Tibial nerve (tissue), 4 donors: ENCODE results near the gene RUNX2. TPM values are rescaled to one million over a fixed set of nuclear protein-coding genes. Genes with fewer than 3 reads are reported as not detected.

ENCODE experiments used
- DNase-seq, 2 donors: peaks; one replicate each; pipeline ENCODE4 v3.0.0-alpha.2; 2019; ENCODE audit warnings: low spot score in 2 of 2
- H3K27ac ChIP-seq, 4 donors: fragments of 200-600 bp; sonication (generic) in 3 of 4; one replicate each; pipeline ENCODE4 v1.5.1; 2017 to 2019; ENCODE audit warnings: mild to moderate bottlenecking in 1 of 4
- H3K27me3 ChIP-seq, 2 donors: fragments of 200-600 bp; sonication (generic) in 1 of 2; one replicate each; pipeline versions ENCODE4 v1.5.1 to v1.6.0; 2017 to 2019
- H3K36me3 ChIP-seq, 3 donors: fragments of 200-600 bp; sonication (generic); one replicate each; pipeline ENCODE4 v1.5.1; 2018 to 2019
- H3K4me1 ChIP-seq, 4 donors: fragments of 200-600 bp; sonication (generic) in 3 of 4; one replicate each; pipeline ENCODE4 v1.5.1; 2017 to 2019
- H3K4me3 ChIP-seq, 4 donors: fragments of 200-600 bp; sonication (generic) in 3 of 4; one replicate each; pipeline ENCODE4 v1.5.1; 2017 to 2019; ENCODE audit warnings: mild to moderate bottlenecking in 1 of 4, moderate library complexity in 1 of 4
- H3K9me3 ChIP-seq, 4 donors: fragments of 200-600 bp; sonication (generic) in 3 of 4; one replicate each; pipeline ENCODE4 v1.5.1; 2017 to 2019
- EP300 ChIP-seq, 2 donors: sonication (generic); formaldehyde crosslinking; IDR thresholded peaks; one replicate each; pipeline ENCODE4 v1.6.1; 2017; ENCODE audit warnings: antibody characterized with exemption in 2 of 2, mild to moderate bottlenecking in 1 of 2
- POLR2A ChIP-seq, 2 donors: fragments of 450-650 bp; IDR thresholded peaks; one replicate each; pipeline ENCODE4 v1.6.1; 2017; ENCODE audit warnings: antibody characterized with exemption in 2 of 2, mild to moderate bottlenecking in 2 of 2, moderate library complexity in 2 of 2
- WGBS, 2 donors: methylation state at CpG; one replicate each; pipeline ENCODE4 v1.1.5; 2018; 5-methylcytosine and 5-hydroxymethylcytosine counted together
- total RNA-seq, 4 donors: library from RNA; depleted of rRNA; stranded (reverse); fragments of >200 nt; gene quantifications; one replicate each; pipeline ENCODE4 v1.1.0, GENCODE V29; 2016
- TF ChIP-seq, protein P1 (sequence below), 5 experiments: fragments of 200-600 bp in 3 of 5; fragments of 450-650 bp in 2 of 5; sonication (generic) in 3 of 5; IDR thresholded peaks; one replicate each; pipeline ENCODE4 v1.5.1; 2016 to 2019; ENCODE audit warnings: antibody characterized with exemption in 5 of 5, mild to moderate bottlenecking in 3 of 5, moderate library complexity in 2 of 5

Gene RUNX2
- total RNA-seq, 4 donors from 2014 or later: 6.3 to 12.3 (median 7.8) TPM

DNA sequence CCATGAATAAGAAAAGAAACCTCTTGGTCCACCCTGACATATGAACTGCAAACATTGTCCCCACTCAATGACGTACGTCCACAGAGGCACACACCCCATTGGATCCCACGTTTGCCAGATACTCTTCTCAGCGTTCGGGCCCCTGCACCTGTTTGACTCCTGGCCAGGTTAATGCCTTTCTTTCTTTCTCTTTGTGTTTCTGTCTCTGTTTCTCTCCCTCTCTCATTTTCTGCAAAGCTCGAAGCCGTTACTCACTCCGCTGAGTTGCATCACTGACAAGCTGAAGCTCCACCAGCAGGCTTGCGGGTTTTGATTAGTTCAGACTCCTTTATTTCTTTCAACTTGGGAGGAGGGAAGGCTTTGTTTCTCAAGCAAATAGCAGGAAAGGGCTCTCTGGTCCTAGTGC lies 185.1 kb downstream of the RUNX2 start:
- Histone ChIP-seq H3K9me3 (no peaks in the 10 kb centered on the region), H3K27ac (no peak overlapping the region), H3K4me3 (no peak overlapping the region), H3K4me1 (no peaks in the 10 kb centered on the region), H3K36me3 (peaks cover 0 to 19% (median 0%) of the 10 kb centered on the region in 3 donors), H3K27me3 (no peaks in the 10 kb centered on the region)
- TF ChIP-seq, protein P1, sequence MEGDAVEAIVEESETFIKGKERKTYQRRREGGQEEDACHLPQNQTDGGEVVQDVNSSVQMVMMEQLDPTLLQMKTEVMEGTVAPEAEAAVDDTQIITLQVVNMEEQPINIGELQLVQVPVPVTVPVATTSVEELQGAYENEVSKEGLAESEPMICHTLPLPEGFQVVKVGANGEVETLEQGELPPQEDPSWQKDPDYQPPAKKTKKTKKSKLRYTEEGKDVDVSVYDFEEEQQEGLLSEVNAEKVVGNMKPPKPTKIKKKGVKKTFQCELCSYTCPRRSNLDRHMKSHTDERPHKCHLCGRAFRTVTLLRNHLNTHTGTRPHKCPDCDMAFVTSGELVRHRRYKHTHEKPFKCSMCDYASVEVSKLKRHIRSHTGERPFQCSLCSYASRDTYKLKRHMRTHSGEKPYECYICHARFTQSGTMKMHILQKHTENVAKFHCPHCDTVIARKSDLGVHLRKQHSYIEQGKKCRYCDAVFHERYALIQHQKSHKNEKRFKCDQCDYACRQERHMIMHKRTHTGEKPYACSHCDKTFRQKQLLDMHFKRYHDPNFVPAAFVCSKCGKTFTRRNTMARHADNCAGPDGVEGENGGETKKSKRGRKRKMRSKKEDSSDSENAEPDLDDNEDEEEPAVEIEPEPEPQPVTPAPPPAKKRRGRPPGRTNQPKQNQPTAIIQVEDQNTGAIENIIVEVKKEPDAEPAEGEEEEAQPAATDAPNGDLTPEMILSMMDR (IDR thresholded peaks at IDR 0.05): no peak
- TF ChIP-seq EP300 (IDR thresholded peaks at IDR 0.05) (no peak), POLR2A (IDR thresholded peaks at IDR 0.05) (no peak)
- DNase-seq: no peak
- WGBS, 2 donors: 70 to 74% methylated on average over 9 of the region's 9 CpGs

DNA sequence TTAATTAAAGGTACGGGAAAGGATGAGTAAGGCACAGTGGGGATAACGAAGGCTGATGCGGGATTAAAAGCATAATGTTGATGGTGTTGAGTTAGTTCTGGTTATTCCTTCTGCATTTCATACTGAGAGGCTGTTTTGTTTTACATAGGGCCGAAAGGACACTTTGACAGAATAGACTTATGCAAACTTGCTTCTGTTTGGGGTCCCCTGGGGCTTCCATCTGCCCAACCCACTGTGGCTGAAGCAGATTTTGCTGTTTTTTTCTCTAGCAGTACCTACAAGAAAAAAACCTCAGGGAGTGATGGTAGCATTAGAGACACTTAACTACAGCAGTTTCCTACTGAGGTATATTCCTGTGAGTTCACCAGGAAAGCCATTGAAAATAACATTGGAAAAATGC lies 185.7 kb downstream of the RUNX2 start:
- Histone ChIP-seq H3K27ac (no peak overlapping the region), H3K4me1 (no peaks in the 10 kb centered on the region), H3K9me3 (no peaks in the 10 kb centered on the region), H3K36me3 (peaks cover 0 to 19% (median 0%) of the 10 kb centered on the region in 3 donors), H3K4me3 (no peak overlapping the region), H3K27me3 (no peaks in the 10 kb centered on the region)
- WGBS, 2 donors: 91 to 92% methylated on average over 4 of the region's 4 CpGs
- no peak for TF ChIP-seq EP300 (IDR thresholded peaks at IDR 0.05)
- no peak for TF ChIP-seq POLR2A (IDR thresholded peaks at IDR 0.05)
- no peak for DNase-seq

DNA sequence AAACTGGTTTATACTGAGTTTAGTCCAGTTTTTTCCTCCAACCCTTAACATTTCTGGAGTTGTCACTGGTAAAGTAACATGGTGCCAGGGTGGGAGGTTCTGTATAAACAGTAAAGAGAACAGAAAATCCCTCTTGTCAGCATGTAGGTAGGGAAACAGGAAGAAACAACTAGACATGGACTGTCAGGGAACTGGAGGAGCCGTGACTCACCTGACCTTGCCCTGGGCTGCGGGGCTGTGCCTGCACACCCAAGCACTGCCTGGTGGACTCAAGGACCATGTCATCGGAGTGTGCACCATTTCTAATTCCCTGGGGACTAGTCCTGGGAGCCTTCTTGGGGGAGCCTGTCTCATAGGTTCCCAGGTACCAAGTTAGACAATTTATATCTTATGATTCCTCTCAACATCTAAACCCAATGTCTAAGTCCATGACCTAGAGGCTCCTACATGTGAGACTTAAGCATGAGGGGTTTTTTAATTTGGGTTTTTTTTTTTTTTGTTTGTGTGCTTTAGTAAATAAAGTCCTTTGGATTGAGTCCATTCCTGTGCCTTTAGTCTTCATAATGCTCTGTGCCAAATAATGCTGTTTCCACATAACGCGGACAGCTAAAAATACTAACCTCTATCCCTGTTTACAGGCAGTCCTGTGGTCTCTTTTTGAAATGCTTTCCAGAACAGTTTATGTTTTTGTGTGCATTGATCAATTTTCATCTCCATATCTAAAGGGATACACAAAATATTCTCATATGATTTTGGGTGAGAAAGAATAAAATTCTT lies 186.5 kb downstream of the RUNX2 start:
- 90 to 92% methylated on average over 5 of the region's 5 CpGs for WGBS, 2 donors
- no peak overlapping the region for H3K27ac ChIP-seq
- H3K27me3 ChIP-seq: no peaks in the 10 kb centered on the region
- no peak for DNase-seq
- H3K36me3 ChIP-seq: peaks cover 0 to 19% (median 0%) of the 10 kb centered on the region in 3 donors
- no peak overlapping the region for H3K4me3 ChIP-seq
- no peaks in the 10 kb centered on the region for H3K4me1 ChIP-seq
- TF ChIP-seq EP300 (IDR thresholded peaks at IDR 0.05) (no peak), POLR2A (IDR thresholded peaks at IDR 0.05) (no peak)
- TF ChIP-seq, protein P1 (IDR thresholded peaks at IDR 0.05): no peak
- no peaks in the 10 kb centered on the region for H3K9me3 ChIP-seq

DNA sequence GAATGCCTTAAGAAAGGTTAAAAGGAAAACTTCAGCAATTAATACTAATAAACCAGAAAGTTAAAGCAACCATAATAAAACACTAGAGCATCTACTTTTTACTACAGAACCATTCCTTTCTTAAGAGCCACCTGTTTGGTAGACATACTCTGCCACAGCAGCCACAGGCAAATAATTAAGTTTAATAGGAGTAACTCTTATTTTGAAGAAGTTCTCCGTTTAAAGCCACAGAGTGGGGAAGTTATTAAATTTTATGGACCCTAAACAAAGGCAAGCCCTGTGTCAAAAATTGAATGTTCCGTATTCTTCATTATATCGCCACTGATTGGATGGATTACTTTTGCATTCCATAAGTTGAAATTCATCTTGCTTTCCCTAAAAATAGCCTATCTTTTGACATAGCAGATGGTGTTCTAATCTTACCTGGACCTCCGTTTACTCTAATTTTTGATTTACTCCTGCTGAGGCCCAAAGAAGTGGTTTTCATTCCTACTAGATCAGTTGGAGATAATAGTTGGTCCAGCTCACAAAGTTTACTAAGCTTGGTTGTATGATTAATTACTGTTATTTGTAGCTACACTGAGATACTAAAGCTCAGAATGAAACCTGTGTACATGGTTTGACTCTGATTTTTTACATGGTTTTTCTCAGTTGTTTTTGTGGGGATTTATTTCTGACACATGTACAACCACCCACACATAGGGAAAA lies 190.0 kb downstream of the RUNX2 start:
- Histone ChIP-seq H3K36me3 (peaks cover 0 to 7% (median 0%) of the 10 kb centered on the region in 3 donors), H3K4me3 (no peak overlapping the region), H3K27me3 (no peaks in the 10 kb centered on the region), H3K4me1 (no peaks in the 10 kb centered on the region), H3K9me3 (no peaks in the 10 kb centered on the region), H3K27ac (no peak overlapping the region)
- WGBS, 2 donors: 51% methylated on average over 4 of the region's 4 CpGs
- TF ChIP-seq, protein P1 (IDR thresholded peaks at IDR 0.05): no peak
- TF ChIP-seq POLR2A (IDR thresholded peaks at IDR 0.05) (no peak), EP300 (IDR thresholded peaks at IDR 0.05) (no peak)
- DNase-seq: no peak

DNA sequence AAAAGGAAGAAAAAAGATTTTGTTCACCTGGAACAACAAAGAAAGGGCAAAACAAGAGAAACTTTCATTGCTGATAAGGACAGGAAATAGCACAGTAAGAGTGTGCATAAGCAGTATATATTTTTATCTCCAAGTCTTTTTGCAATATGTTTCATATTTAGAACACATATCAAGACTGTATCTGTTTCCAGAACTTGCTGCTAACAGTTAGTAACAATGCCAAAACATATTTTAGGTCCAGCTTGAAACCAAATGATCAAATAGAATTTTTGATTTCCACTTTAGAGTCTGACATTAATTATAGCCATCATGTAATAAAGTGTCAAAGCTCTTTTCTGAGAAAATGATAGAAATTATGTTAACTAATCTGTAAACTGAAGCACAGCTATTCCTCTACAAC lies 193.1 kb downstream of the RUNX2 start:
- Histone ChIP-seq H3K27me3 (no peaks in the 10 kb centered on the region), H3K27ac (no peak overlapping the region), H3K4me3 (no peak overlapping the region), H3K4me1 (no peaks in the 10 kb centered on the region), H3K36me3 (no peaks in the 10 kb centered on the region), H3K9me3 (no peaks in the 10 kb centered on the region)
- TF ChIP-seq EP300 (IDR thresholded peaks at IDR 0.05): no peak
- no peak for TF ChIP-seq POLR2A (IDR thresholded peaks at IDR 0.05)
- TF ChIP-seq, protein P1 (IDR thresholded peaks at IDR 0.05): no peak
- DNase-seq: no peak
